ENCODE data around the gene CAND1.

CAND1 gene

GRCh38 chr12:67268896-67269632, at the start of gene CAND1:
Gene CAND1, plus strand, starts transcription at chr12:67269358. Its CDS starts 360 bp downstream, at chr12:67269718.
- peak within 1 kb of the TSS; percentile 80 for H3K4me3 ChIP-seq (ENCODE audit: low read depth, low read length)
- DNase-seq (ENCODE audit: low read depth), result peak; percentile 97
- 0 out of 2 replicates have a peak, but pooled peaks have one; percentile 21 for TF ChIP-seq CTCF (IDR thresholded peaks at IDR 0.05; ENCODE audit: control insufficient read depth, extremely low read depth, insufficient read depth)

GRCh38 chr12:67220065-67220464, 49.1 kb upstream of the CAND1 start:
- DNase-seq (ENCODE audit: low read depth), result no peak
- TF ChIP-seq CTCF (IDR thresholded peaks at IDR 0.05; ENCODE audit: control insufficient read depth, extremely low read depth, insufficient read depth), result peak; percentile 77
- H3K4me3 ChIP-seq (ENCODE audit: low read depth, low read length), result no peak overlapping the region

- TF ChIP-seq CTCF (IDR thresholded peaks at IDR 0.05; ENCODE audit: control insufficient read depth, extremely low read depth, insufficient read depth), result peak; percentile 60
- DNase-seq (ENCODE audit: low read depth), result no peak
- H3K4me3 ChIP-seq (ENCODE audit: low read depth, low read length), result no peak overlapping the region
Measured at GRCh38 chr12:67222302-67222701, 46.9 kb upstream of the CAND1 start.

GRCh38 chr12:67223225-67223624, 45.9 kb upstream of the CAND1 start:
- no peak for TF ChIP-seq CTCF (IDR thresholded peaks at IDR 0.05; ENCODE audit: control insufficient read depth, extremely low read depth, insufficient read depth)
- DNase-seq (ENCODE audit: low read depth), result no peak
- no peak overlapping the region for H3K4me3 ChIP-seq (ENCODE audit: low read depth, low read length)

- DNase-seq (ENCODE audit: low read depth), result no peak
Measured at GRCh38 chr12:67237231-67237630, 31.9 kb upstream of the CAND1 start.

GRCh38 chr12:67239061-67239460, 30.1 kb upstream of the CAND1 start:
- DNase-seq (ENCODE audit: low read depth), result no peak
- no peak for TF ChIP-seq CTCF (IDR thresholded peaks at IDR 0.05; ENCODE audit: control insufficient read depth, extremely low read depth, insufficient read depth)
- no peak overlapping the region for H3K4me3 ChIP-seq (ENCODE audit: low read depth, low read length)

More at GRCh38 chr12:67237231-67237630, 31.9 kb upstream of the CAND1 start:
- no peak overlapping the region for H3K4me3 ChIP-seq (ENCODE audit: low read depth, low read length)
- TF ChIP-seq CTCF (IDR thresholded peaks at IDR 0.05; ENCODE audit: control insufficient read depth, extremely low read depth, insufficient read depth), result no peak

- TF ChIP-seq CTCF (IDR thresholded peaks at IDR 0.05; ENCODE audit: control insufficient read depth, extremely low read depth, insufficient read depth), result no peak
- no peak for DNase-seq (ENCODE audit: low read depth)
- H3K4me3 ChIP-seq (ENCODE audit: low read depth, low read length), result no peak overlapping the region
Measured at GRCh38 chr12:67241482-67241881, 27.7 kb upstream of the CAND1 start.
